Activated CD4-positive, alpha-beta T cell treated with anti-CD3 and anti-CD28 coated beads, Interleukin-2, amount 50 U/mL, for 48 hours (primary cell): ENCODE measurements around the gene ADGRG1.
"Not testable (repeated sequence)": the region's sequence is repeated elsewhere in the genome, so short reads cannot be mapped to it uniquely, and the experiment has no call there.

Experiments
- DNase-seq, 2 experiments: peaks; one replicate each; pipeline ENCODE4 v3.0.0-alpha.2; 2020

The ADGRG1 gene

GRCh38 chr16:57668630-57669475 lies 40.4 kb downstream of the ADGRG1 start:
- no peak for DNase-seq

- DNase-seq: no peak
These were observed 41.2 kb downstream of the ADGRG1 start for GRCh38 chr16:57669476-57670162.

GRCh38 chr16:57670196-57670595 lies 41.8 kb downstream of the ADGRG1 start:
- no peak for DNase-seq

GRCh38 chr16:57671451-57671850 lies 43.0 kb downstream of the ADGRG1 start:
- not testable (repeated sequence) for DNase-seq

GRCh38 chr16:57672416-57672815 lies 44.0 kb downstream of the ADGRG1 start:
- no peak for DNase-seq

- DNase-seq: no peak
These were observed 44.4 kb downstream of the ADGRG1 start for GRCh38 chr16:57672824-57673223.

- DNase-seq: no peak
These were observed 47.5 kb downstream of the ADGRG1 start for GRCh38 chr16:57675741-57676551.

- DNase-seq: no peak
These were observed 48.2 kb downstream of the ADGRG1 start for GRCh38 chr16:57676553-57677085.

- no peak for DNase-seq
These were observed 49.4 kb downstream of the ADGRG1 start for GRCh38 chr16:57677622-57678369.

GRCh38 chr16:57679016-57679415 lies 50.6 kb downstream of the ADGRG1 start:
- no peak for DNase-seq

- DNase-seq: no peak
These were observed 51.5 kb downstream of the ADGRG1 start for GRCh38 chr16:57679767-57680482.

- no peak for DNase-seq
These were observed 52.5 kb downstream of the ADGRG1 start for GRCh38 chr16:57680842-57681375.

- no peak for DNase-seq
These were observed 53.7 kb downstream of the ADGRG1 start for GRCh38 chr16:57681950-57682728.

GRCh38 chr16:57682809-57683635 lies 54.6 kb downstream of the ADGRG1 start:
- no peak for DNase-seq

- DNase-seq: no peak
These were observed 55.5 kb downstream of the ADGRG1 start for GRCh38 chr16:57683636-57684545.

- no peak for DNase-seq
These were observed 56.4 kb downstream of the ADGRG1 start for GRCh38 chr16:57684626-57685358.

GRCh38 chr16:57685633-57686032 lies 57.2 kb downstream of the ADGRG1 start:
- no peak for DNase-seq

GRCh38 chr16:57686577-57686976 lies 58.1 kb downstream of the ADGRG1 start:
- DNase-seq: no peak
